HG03159 (cell line): ENCODE results near the gene ANXA3.
"Not testable (repeated sequence)": the region's sequence is repeated elsewhere in the genome, so short reads cannot be mapped to it uniquely, and the experiment has no call there.

Source experiments
- ATAC-seq: cut with Tn5 transposase; IDR thresholded peaks from one replicate; pipeline ENCODE4 v1.9.1; 2021; ENCODE audit warnings: mild to moderate bottlenecking, moderate library complexity; ENCODE audit not compliant: unreplicated experiment

ANXA3 gene

DNA sequence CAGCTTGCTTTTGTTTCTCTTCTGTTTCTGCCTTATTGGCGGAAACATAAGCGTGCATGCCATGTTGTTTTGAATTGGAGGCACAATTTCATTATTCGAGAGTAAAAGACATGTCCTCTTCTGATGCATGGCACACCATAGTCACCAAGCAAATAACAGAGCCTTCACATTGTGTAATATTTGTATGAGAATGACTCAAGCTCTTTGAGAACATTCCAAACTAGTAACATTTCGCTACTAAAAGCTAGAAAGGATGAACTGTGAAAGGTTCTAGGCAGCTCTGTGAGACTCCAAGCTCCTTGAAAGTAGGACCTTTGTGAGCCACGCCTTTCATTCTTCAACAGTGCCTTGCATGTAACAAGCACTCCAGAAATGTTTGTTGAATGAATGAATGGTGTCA lies 9.2 kb upstream of the ANXA3 start:
- ATAC-seq = no peak

DNA sequence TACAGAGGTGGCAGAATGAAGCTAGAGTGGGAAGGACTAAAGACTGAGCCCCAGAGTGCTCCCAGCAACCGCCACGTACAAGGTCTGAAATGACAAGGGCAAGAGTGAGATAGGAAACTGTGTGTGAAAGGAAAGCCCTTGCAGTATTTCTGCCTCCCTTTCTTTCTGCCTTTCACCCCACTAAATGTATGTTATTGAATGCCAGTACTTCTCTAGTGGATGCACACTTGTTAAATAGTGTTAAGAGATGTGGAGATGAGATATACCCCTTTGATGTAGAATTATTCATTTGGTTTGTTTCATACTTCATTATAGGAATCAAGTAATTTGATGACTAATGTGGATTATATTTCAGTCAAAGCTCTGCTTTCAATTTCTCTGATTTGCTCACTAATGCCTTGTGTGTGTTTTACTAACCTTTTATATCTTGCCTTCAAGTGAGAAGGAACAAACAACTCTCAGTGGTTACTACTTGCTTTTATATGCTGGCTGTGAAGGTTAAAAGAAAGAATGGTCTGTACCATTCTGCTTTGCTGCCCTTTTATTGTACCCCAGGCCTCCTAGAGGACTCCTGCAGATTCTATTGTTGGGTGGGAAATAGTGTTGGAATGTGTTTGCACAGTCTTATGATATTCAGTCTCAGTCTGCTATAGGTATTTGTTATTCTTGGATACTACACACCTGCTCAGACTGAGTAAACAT lies 8.0 kb upstream of the ANXA3 start:
- ATAC-seq = no peak

DNA sequence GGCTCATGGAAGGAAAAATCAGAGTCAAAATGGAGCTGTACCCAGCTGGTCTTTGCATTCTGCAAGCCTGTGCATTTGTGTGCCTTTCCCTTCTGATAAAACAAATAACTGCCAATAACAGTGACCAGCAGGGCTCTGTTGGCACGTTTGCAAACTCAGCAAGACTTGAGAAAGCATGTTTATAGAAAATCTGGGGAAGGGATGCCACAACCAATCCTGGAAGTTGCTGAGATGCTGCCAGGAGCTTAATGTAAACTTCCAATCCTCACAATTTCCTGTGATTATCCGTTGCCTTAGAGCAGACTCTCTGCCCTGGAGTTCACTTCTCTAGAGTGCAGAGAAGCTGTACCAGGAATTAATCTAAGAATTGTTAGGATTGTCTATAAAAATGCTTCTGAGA lies 6.9 kb upstream of the ANXA3 start:
- ATAC-seq = no peak

DNA sequence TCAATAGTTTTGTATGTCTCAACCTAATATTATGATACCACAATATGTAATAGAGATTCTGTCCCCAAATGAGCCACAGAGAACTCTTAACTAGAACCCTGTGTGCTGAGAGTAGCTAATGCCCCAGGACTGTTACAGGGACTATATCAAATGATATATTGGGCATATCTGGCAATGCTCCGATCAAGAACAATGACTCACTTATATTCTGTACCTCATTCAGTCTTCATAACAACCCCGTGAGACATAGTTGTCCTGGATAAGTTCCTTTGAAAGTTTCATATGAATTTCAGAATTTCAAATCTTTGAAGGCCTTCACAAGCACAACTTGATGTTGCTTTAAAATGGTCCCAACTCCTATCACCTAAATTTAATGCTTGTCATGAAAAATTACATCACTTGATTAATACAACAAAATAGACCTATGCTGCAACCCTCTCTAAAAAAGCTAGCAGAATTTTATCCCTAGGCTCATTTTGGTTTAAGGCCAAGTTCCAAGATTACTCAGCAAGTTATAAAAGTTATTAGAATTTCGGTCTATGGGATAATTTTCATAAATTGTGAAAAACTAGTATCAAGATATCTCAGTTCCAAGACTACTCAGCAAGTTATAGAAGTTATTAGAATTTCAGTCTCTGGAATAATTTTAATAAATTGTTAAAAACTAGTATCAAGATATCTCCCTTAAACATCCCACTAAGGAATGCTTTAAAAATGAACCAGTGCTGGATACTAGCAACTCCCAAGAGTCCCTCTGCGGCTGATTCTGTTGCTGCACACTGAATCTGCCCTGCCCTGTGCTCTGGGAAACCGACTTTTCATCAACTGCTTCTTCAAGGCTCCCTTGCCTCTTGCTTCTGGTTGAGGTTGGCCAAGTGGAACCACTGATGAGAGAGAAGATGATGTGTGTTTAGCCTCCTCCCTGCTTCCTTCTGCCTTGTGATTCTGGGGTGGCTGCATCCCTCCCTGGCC lies 6.0 kb upstream of the ANXA3 start:
- no peak for ATAC-seq

DNA sequence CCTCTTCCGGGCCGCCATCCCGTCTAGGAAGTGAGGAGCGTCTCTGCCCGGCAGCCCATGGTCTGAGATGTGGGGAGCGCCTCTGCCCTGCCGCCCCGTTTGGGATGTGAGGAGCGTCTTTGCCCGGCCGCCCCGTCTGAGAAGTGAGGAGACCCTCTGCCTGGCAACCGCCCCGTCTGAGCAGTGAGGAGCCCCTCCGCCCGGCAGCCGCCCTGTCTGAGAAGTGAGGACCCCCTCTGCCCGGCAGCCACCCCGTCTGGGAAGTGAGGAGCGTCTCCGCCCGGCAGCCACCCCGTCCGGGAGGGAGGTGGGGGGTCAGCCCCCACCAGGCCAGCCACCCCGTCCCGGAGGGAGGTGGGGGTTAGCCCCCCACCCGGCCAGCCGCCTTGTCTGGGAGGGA lies 3.7 kb upstream of the ANXA3 start:
- ATAC-seq = not testable (repeated sequence)

DNA sequence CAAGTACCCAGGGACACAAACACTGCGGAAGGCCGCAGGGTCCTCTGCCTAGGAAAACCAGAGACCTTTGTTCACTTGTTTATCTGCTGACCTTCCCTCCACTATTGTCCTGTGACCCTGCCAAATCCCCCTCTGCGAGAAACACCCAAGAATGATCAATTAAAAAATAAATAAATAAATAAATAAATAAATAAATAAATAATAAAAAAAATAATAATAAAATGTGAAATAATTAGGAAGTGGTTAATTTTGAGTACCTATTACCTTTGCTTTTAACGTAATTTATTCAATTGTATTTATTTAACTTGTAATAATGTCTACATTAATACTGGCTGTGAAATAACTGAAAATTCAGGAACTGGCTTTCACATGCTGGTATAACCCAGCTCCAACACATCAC lies 2.7 kb upstream of the ANXA3 start:
- not testable (repeated sequence) for ATAC-seq

DNA sequence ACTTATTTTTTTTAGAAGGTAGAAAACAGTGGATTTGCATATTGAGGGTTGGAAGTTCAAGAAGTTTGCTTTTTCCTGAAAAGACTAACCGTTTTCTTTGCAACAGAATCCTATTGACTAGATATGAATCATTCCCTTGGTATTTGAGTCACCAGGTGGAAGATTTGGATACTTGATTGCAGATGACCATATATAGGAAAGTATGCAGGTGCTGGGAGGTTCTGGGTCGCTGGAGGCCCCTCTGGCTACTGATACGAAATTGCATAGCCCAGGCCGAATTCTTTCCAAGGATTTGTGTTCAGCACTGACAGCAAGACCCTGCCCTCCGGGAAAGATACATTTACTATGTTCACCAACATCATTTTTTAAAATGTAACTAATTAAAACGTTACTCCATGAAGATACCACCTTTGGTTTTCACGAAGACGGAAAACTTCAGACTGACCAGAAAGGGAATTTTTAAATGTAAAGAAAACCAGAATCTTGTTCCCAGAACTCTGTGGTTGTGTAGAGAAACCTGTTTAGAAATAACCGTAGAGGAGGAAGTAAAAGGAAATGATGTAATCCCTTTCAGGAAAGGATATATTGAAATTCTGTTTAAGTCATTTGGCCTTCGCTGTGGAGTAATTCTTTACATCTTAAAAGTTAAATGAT lies 946 bp downstream of the ANXA3 start:
- ATAC-seq = no peak

DNA sequence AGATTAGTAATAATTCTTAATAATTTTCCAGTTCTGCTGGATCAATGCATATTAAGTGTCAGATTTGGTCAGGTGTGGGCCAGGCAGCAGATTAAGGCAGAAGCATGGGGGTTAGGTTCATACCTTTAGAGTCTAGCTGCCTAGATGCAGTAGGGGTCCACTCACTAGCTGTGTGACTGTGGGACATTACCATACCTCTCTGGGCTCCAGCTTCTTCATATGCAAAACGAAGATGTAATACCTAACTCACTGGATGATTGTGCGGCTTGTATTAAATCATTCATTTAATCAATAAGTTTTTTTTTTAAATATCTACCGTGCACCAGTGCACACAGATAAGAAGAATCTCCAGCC lies 1.4 kb downstream of the ANXA3 start:
- no peak for ATAC-seq

DNA sequence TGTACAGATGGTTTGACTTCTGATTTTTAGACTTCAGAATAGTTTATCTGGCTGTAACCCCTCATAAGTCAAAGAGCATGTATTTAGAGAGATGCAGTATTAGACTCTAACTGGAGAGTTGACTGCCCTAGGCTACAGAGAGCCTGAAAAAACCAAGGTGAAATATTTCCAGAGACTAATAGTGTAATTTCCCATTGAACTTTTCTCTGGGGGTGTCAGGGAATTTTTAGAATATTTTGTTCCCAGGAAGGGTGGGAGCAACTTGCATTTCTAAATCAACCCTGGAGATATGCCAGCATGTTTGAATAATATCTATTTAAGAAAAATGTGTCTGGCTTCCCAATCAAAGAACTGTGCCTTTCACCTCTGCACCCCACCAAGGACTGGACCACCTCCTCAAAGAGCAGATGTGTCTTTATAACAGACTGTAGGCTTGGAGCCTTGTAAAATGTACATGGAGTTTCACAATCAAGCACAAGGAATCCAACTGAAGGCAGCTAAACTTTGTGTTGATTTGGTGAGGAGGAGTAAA lies 2.0 kb downstream of the ANXA3 start:
- no peak for ATAC-seq

DNA sequence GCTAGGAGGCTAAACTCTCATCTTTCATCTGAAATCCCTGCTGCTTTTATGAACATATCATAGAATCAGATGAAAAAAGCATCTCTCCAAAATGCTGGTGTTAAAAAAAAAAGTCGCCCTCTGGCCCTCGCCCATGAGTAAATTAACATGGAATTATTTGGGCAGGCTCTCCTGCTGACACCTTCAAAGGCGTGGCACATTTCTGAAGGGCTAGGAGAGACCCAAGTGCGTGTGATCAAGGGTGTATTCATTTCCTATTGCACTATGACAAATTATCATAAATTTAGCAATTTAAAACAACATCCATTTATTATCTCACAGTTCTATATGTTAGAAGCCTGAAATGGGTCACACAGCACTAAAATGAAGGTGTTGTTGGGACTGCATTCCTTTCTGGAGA lies 5.1 kb downstream of the ANXA3 start:
- ATAC-seq = no peak

DNA sequence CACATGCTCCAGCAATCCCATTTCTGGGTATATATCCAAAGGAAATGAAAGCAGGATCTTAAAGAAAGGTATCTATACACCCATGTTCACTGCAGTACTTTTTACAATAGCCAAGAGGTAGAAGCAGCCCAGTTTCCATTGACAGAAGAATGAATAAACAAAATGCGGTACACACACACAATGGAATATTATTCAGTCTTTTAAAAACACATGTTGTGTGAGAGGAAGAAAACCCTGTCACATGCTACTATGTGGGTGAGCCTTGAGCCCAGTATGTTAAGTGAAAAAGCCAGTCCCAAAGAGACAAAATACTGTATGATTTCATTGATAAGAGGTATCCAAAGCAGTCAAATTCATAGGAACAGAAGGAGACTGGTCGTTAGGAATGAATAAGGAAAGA lies 6.3 kb downstream of the ANXA3 start:
- ATAC-seq = no peak

DNA sequence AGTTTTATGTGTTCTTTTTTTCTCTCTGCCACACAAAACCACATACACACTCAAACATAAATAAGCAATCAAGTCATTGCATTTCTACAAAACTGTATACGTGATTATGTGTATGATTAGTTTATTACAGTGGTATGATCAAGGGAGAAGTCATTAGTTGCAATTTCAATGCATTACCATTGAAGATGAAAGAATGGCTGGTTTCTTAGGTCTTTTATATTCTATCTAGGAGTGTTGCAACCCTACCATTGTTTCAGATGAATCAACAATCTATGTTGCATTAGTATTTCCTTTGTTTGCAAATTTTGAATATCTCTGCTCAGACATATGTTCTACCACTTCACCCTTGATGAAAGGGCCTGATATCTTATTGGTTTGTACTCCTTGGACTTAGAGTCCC lies 6.8 kb downstream of the ANXA3 start:
- ATAC-seq = no peak

DNA sequence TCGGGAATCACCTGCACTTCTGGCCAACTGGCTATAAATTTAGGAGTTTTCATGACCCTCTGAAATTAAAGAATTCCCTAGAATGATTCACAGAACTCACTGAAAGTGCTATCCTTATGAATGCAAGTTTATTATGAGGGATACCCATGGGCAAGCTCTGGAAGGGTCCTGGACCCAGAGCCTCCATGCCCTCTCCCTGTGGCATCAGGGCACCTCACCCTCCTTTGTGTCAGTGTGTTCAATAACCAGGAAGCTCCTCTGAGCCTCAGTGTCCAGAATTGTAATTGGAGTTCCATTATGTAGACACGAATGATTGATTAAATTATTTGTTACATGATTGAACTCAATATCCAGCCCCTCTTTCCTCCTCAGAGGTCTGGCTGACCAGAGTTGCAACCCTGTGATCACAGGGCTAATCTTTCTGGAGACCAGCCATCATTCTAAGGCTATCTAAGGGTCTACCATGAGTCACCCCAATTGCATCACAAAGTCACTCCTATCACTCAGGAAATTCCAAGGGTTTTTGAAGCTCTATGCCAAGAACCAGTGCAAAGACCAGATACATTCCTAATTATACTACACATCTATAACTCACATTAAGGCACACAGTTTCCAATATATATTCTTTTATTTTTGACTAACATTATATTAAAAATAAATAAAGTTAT lies 8.9 kb downstream of the ANXA3 start:
- ATAC-seq = no peak

DNA sequence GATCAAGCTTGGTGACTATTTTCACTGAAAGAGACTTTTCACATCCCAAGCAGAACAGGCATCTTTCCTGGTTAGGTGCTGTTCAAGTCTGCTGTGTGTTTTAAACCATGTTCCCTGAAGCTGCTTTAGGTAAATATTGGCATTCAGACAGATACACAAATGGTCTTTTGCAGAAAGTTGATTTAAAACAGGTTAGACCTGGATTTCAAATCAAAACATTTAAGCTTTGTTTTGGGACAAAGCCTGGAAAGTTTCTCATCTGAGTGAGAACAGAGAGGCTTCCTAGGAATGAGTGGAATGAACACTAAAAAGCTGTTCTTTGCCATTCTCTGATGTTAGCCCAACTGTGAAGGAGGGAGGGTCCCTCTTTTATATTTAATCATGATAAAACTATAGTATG lies 10.1 kb downstream of the ANXA3 start:
- ATAC-seq = no peak

DNA sequence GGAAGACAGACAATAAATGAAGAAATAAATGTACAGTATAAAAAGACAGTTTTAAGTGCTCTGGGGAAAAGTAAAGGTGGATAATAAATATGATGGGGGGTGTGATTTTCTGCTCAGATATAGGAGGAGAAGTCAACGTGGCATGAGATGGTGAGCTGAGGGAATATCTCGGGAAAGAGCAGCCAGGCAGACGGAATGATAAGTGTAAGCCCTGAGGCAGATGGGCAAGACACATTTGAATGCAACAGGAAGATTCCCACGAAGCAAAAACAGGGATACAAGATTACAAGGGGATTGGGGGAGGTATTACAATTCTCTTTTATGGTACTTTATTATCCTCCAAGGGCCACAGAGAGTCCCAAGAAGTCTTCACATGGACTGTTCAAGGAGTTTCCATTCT lies 11.1 kb downstream of the ANXA3 start:
- no peak for ATAC-seq

DNA sequence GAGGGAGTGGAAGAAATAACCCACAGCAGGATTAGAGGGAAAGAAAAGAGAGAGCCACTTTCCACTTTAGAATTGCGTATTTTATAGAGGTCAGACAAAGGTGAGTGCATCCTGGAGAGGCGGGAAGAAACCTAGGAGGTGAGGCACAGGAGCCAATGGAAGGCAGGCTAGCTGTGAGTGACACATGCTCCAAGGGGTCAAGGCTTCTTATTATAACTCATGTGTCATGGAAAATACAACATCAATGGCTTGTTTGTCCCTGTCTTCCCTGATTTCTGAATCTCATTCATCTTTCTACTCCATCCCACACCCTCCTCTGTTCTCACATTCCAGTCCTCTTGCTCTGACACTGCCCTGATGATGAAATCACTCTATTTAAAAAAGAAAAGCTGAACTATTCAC lies 14.4 kb downstream of the ANXA3 start:
- ATAC-seq = no peak

DNA sequence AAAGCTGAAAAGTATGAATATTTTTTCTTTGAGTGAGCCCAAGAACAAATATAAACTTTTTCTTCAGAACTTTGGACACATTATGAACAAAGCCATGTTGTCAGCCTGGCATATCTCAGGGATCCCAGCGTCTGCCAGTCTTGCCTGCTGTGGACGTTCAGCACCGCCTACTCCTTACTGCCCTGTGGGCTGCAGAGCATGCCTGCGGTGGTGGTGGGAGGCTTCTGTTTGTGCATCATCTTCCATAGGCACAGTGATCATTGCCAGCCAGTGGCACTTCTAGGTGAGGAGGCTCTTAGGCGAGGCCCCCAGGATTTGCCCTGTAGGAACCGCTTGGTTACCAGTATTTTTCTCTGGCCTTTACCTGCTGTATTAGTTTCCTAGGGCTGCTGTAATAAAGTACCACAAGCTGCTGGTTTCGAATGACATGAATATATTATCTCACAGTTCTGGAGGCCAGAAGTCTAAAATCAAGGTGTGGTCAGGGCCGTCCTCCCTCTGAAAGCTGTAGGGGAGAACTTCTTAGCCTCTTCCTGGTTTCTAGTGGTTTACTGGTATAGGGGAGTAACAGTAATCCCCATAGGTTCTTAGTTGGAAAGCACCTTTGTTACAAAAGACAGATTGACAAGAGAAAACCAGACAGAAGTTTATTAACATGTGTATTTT lies 15.4 kb downstream of the ANXA3 start:
- ATAC-seq = peak; percentile 65

DNA sequence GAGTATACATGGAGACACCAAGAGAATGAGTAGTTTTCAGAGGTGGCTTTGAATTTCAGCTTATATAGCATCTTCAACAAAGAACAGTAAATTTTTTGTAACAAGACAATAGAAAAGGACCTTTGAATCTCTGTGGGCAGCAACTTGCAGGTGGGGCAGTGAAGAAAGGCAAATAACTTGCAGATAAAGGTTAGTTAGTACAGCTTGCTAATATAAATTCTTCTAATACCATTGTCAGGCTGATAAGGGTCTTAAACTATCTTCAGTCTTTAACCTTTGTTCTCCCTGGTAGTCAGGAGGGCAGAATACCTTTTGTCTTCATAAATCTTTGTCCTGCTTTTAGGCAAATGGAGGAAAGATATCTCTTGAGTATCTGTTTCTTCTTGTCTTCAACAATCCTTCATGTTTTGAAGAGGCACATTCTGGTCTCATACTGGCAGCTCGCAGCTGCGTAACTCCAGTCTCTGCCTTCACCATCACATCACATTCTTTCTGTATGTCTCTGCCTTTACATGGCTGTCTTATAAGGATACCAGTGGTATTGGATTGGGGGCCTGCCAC lies 16.0 kb downstream of the ANXA3 start:
- ATAC-seq = no peak

DNA sequence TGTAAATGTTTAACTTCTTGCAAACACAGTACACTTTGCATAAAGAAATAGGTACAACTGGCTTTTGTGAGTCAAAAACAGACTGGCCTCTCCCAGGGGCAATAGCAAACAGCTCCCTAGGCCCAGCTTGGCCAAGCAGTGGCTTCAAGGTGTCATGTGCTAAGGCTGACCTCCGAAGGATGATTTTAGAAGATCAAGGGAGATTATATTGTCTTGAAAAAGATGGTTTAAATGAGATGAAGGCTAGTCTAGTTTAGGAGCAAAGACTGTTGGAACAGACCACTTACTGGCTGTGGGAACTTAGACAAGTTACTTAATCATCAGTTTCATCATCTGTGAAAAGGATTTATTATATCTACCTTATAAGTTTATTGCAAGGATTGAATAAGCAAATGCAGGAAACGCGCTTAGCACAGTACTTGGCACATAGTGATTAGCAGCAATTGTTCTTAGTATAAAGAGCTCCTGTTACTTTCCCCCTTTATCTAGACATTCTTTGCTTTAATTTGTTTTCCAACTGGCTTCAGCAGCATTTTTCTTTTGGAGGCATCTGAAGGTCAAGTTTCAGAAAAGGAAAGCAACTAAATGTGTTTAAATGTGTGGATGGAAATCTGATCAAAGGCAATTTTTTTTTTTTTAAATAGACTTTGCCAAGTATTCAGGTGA lies 17.2 kb downstream of the ANXA3 start:
- peak; percentile 53 for ATAC-seq
